Embryonic facial prominence (tissue), 1 donor: Measurements from ENCODE around the gene CLDN22.
"Not testable (repeated sequence)": the region's sequence is repeated elsewhere in the genome, so short reads cannot be mapped to it uniquely, and the experiment has no call there.

Experiments
- DNase-seq: peaks from one replicate; pipeline ENCODE4 v3.0.0-alpha.2; 2016; ENCODE audit errors: extremely low spot score

Gene CLDN22

DNA sequence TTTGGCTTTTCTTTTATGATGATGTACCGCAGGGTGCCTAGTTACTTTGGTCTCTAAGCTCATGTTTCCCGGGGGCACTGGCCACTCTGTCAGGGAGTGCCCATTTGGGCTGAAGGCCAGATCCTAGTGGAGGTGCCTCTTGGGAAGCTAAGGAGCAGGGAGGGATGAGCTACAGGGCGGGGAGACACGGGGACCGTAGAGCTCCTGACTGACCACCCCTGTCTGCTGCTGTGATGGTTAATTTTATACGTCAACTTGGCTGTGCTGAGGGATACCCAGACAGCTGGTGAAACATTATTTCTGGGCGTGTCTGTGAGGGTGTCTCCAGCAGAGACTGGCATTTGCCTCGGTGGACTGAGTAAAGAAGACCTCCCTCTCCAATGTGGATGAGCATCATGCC lies 27.1 kb upstream of the CLDN22 start:
- DNase-seq, result no peak

DNA sequence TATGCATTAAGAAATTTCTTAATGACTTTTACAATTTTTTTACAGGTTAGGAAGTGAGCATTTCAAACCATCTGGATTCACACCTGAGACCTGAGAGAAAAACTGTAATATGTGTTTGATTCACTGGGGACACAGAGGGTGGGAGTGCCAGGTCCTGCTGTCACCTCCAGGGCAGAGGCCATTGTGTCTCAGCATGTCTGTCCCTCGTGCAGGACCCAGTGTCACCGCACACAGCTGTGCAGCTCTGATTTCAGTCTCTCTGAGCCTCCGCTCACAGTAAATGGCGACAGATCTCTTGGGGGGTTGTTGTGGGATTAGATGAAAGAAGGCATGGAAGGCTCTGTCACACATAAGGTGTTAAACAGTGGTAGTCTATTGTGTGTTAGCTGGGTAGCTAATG lies 25.2 kb upstream of the CLDN22 start:
- DNase-seq, result no peak

DNA sequence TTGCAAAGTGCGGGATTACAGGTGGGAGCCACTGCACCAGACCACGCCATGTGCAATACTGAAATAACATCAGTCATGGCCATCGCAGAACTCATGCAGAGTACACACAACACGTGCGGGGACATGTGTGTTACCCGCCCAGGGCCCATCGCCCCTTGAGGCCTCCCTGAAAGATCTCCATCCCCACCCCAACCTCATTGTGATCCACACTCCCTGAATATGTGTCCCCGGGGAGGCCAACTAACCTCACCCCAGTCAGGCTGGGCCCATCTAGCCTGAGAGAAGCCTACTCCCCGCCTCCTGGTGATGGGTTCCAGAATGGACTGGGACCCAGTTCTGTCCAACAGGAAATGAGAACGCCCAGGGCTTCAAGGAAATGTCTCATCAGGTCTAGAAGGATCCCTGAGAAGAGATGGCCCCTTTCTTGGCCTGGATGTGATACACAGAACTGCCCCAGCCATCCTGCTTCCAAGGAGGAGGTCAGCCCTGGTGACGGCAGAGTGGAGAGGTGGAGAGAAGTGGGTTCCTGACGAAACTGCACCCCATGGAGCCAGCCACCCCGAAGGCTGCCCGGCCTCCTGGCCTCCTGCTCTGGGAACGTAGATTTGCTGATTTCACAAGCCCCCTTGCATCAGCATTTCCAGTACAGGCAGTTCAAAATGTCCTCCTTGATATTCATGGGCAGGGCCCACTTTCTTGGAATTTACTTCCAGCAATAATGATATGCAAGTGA lies 24.6 kb upstream of the CLDN22 start:
- DNase-seq, result no peak

DNA sequence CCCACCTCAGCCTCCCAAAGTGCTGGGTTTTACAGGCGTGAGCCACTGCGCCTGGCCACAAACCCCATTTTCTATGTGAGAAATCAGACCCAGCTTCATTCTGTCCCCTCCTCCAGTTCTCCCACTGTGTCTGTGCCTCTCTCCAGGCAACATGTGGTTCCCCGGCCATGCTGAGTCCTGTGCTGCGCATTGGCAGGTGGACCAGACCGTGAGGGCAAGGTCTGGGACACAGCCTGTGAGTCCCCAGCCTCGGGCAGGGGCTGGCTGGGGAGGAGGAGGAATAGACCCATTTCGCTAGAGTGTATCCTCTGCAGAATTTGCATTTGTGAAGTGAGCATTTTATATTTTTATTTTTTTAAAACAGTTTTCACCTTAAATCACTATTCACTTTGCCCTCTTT lies 23.7 kb upstream of the CLDN22 start:
- DNase-seq, result no peak

DNA sequence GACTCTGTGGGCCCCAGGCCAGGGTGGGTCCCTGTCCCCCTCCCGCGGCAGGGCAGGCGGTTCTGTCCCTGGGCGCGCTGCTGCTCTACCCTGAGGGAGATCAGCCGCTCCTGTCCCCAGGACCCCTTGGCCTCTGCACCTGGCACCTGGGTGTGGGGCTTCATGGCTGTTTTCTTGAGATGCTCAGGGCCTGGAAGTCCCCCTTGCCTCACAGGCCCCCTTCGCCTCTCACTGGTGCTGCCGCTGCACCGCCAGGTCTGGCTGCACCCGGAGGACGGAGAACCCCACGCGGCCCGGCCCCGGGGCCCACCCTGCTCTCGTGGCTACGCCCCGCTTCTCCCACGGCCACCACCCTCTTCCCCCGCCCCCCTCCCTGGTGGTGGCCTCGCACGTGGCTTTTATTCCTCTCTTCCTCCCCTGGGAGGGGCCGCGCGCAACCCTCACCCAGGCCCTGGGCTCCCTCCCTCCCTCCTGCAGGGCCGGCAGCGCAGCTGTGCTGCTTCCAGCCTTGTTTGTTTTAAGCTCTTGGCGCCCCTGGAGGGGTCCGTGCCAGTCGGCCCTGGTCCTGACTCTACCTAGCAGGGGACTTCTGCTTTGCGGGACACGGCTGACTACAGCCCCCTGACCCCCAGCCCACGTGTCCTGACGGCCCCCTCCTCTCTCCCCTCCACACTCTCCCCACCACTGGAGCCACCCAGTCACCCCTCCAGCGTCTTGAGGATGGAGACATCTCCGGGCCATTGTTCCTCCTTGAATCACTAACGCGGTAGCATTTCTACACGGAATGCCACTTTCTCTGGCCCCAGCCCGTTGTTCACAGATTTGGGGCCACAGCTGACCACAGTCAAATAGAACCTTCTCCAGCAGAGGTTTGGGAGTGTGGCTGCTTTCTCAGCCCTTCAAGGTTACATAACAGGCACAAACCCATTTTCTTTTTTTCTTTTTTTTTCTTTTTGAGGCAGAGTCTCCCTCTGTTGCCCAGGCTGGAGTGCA lies 22.8 kb upstream of the CLDN22 start:
- no peak for DNase-seq

DNA sequence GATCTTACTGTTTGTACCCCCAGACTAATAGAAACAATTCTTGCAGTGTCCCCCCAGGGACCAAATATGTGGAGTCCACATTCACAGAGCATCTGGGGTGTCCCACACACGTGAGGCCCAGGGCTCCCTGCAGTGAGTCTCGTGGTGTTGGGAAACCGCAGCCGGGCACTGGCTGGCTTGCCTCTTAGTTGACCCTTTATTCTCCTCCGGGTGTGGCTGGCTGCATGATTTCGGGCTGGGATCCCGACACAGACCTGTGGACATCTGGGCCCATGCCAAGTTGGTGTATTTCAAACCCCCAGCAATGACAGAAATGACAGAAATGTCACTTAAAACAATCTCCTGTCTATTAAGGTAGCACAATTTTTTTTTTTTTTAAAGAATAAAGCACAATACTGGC lies 17.8 kb upstream of the CLDN22 start:
- no peak for DNase-seq

DNA sequence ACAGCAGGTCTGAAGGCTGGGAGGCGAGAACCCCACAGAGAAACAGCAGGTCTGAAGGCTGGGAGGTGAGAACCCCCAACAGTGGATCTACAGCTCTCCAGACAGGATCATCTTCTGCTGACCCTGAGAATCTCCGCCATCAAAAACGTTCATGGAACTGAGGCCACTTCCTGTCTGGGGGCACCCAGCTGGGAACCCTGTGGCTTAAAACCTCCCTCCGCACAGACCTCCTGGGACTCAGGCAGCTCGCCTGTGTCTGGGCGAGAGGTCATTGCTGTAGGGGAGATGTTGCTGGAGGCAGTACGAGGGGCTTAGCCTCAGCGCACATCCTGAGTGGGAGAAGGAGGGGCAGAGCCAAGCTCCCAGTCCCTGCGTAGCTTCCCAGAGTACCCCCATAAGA lies 17.3 kb upstream of the CLDN22 start:
- no peak for DNase-seq

DNA sequence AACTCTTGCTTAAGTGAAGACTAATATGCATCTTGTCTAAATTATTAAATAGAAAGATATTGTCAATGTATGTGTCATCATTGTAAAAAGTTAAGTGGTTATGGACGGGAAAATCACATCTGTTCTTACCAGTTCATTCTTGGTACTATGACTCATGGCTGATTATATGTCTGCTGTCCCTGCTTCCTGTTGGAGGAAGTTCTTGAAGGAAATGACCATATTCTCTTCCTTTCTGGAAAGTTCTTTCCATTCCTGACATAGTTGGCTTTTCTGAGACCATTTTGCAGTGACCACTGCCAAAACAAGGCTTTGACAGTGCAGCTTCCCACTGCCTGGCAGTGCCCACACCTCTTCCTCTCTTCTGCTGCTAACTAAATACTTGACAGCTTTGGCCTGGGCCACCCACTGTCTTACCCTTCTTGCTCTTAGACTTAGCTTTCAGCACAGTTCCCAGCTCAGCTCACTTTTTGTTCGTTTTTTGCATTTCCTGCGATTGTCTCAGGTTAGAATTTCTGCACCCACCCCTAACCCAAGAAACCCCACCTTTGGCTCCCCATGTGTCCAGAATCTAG lies 15.4 kb upstream of the CLDN22 start:
- DNase-seq, result no peak

DNA sequence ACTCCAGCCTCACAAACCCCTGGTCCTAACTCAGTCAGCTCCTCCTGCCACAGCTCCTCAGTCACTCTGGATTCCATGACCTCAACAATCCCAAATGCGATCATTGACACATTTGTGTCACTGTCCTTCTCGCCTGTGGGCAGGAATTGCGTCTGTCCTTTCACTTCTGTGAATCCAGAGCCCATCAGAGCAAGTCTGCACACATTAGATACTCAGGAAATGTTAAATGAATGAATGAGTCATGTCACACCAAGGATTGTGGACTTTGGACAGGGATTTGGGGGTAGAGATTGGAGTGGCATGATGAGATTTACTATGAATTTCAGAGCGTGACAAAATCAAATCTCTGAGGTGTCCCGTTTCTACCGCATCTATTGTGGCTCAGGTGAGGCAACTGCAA lies 13.9 kb upstream of the CLDN22 start:
- no peak for DNase-seq

DNA sequence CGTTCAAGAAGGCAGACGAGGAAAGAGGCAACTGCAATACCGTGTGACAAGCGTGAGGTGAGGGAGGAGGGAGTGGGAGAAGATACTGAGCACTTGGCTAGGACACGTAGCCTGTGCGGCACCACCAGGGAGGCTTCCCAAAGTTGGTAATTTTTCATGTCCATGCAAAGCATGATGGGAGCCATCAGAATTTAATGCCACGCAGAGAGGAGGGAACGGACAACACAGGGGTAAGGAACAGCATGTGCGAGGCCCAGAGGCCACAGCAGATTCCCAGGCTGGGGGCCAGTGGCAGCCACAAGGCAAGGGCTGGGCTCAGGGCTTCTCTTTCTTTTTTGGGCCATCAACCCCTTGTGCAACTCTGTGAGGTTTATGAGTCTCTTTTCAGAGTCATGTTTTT lies 13.1 kb upstream of the CLDN22 start:
- DNase-seq, result no peak

DNA sequence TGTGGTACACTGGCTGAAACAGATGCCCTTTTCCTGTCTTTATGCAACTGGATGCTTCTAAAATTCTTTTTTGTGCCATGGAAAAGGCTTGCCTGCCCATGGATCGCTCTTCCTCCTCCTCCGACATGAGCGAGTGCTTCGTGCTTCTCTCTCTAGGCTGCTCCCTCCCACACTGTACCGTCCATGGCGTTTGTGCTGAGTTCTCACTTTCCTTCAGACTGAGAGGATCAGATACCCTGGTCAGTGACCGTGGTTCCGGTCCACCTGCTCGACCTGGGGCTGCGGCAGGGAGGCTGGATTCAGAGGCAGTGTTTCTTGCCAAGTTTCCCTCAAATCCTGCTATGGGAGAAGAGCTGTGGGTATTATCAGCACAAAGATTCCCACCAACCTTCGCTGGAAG lies 12.4 kb upstream of the CLDN22 start:
- DNase-seq, result no peak

DNA sequence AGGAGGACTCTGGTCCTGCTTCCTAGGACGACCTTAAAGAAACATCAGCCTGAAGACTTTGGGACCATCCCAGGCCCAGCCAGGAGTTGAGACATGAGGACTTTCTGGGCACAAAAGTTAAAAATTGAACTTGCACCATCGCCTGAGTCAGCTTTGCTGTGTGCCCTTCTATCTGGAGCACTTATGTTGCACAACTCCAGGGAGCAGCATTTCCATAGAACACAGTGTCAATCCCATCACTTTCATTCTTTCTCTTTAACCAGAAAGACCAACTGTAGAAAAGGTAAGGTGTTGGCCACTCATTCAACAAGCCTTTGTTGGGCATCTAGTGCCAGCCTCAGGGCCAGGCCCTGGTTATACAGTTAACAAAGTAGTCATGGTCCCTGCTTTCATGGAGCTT lies 10.8 kb upstream of the CLDN22 start:
- no peak for DNase-seq

DNA sequence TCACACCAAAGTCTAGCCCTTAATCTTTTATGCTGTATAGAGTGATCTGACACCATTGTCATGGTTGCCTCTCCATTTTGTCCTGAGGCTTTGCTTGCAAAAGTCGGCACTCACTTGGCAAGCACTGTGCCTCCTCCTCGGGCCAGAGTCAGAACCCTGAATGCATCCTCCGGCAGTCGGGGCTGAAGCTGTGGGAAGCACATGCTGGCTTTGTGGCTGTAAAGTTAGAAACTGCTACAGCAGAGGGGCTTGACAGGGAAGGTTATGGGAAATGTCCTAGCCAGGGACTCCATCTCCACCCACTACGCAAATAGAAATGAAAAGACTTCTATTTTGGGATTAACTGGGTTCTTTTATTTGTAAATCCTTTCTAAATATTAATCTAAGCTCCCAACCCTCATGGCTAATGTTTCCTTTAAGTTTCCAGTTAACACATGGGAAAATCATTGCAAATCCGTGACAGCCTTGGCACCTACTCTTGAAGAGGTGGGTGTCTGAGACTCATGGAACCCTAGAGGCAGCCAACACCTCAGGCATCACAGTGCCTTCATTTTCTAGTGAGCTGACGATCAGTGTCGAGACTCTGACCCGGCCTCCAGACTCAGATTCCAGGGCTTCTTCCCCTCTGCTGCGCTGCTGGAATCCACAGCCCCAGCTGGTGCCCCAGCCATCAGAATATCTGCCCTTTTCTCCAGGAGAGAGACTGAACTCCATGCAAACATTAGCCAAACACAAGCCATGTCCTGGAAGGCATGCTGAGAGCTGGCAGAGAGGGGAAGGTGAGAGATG lies 10.1 kb upstream of the CLDN22 start:
- DNase-seq, result no peak

DNA sequence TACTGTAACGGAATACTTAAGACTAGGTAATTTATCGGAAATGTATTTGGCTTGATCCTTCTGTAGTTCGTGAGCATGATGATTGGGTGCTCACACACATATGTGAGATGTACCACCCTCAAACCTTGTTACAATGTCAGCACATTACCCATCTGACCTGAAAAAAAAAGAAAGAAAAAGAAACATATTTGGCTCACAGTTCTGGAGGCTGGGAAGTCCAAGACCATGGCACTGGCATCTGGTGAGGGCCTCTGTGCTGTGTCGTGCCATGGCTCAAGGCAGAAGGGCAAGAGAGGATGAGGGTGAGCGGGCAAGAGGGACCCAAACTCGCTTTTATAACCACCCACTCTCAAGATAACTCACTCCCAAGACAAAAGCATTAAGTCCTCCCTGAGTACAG lies 9.2 kb upstream of the CLDN22 start:
- no peak for DNase-seq

DNA sequence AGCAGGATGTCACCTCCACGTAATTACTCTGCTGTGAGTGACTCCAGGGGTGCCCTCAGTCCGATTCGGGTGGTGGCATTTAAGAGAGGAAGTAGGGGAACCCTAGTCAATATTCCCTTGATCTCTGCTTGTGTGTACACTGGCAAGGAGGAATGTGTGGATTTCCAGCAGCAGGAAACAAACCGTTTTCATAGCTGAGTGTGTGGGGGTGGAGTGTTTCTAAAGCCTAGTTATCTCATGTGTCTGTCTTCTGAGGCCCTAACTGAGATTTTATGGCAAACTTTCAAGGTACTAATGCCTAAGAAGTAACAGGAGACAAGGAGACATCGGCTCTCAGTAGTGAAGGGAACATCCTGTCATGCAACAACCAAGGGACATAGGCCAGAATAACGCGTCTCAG lies 8.8 kb upstream of the CLDN22 start:
- DNase-seq, result no peak

DNA sequence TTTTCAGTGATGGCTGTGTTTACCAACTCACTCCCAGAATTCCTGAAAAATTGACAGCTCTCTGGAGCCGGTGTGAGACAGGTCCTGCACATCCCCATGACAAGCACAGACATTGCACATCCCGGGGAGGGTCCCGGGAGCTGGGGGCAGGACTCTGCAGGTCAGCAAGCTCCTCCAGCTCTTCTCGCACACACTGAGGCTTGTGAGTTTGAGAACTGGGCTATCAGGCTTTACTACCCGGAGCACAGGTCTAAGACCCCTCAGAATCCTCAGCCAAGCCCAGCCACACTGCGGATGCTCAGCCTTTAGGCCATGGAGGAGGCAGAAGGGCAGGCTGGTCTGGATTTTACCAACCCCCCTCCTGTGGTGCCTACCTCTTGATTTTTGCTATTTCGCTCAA lies 7.8 kb upstream of the CLDN22 start:
- no peak for DNase-seq

DNA sequence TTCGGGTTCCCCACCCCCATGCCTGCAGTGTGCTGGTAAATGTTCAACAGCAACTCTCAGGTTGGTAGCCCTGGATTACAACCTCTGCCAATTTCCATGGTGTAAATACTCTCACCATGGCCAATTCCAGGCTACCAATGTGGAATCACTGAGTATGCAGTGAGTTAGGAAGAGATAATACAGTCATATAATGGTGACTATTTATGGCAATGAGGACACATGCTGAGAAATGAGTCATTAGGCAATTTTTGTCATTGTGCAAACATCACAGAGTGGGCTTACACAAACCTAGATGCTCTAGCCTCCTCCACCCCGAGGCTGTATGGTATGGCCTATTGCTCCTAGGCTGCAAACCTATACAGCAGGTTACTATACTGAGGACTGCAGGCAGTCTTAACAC lies 6.8 kb upstream of the CLDN22 start:
- no peak for DNase-seq

DNA sequence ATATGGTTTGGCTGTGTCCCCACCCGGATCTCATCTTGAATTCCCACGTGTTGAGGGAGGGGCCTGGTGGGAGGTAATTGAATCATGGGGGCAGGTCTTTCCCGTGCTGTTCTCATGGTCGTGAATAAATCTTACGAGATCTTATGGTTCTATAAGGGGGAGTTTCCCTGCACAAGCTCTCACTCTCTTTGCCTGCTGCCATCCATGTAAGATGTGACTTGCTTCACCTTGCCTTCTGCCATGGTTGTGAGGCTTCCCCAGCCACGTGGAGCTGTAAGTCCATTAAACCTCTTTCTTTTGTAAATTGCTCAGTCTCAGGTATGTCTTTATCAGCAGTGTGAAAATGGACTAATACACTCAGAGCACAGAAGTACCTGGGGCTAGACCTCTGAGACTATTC lies 6.3 kb upstream of the CLDN22 start:
- DNase-seq, result not testable (repeated sequence)

DNA sequence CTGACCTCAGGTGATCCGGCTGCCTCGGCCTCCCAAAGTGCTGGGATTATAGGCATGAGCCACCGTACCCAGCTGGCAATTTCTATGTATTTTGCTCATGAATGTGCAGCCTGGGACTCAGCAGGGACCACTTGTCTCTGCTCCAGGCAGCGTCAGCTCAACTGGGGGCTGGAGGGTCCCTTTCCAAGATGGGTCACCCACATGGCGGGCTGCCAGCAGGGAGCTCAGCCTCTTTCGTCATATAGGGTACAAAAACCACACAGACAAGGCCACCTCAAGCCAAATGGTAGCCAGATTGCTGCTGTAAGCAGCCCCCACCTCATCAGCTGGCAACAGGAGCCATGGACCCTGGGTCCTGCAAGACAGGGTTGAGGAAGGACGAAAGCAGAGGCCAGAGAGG lies 4.5 kb upstream of the CLDN22 start:
- DNase-seq, result no peak

DNA sequence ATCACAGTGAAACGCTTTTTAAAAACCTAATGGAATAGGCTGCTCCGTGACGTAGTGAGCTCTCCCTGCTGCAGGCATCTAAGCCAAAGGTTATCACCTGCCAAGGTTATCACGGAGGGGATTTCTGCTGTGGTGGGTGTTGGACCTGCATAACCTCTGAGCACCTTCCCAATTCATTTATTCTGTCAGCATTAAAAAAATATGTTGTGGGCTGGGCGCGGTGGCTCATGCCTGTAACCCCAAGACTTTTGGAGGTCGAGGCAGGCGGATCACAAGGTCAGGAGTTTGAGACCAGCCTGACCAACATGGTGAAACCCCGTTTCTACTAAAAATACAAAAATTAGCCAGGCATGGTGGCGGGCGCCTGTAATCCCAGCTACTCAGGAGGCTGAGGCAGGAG lies 4.0 kb upstream of the CLDN22 start:
- not testable (repeated sequence) for DNase-seq

DNA sequence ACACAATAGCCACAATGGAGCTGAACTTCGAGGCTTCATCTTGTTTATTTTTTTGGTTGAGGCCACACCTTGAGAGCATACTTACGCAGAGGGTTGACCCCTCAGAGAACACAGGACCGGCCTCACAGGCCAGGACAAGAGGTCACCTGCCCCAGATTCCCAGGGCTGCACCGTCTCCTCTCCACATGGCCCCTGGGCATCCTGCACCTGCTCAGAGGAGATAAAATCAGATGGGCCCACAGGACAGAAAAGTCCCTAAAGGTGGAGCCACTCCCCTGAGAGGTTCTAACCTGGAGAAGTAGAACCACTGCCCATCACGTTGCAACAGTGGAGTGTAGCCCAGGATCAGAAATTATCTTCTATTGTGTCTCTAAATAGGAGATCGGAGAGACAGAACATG lies 3.2 kb upstream of the CLDN22 start:
- DNase-seq, result no peak

DNA sequence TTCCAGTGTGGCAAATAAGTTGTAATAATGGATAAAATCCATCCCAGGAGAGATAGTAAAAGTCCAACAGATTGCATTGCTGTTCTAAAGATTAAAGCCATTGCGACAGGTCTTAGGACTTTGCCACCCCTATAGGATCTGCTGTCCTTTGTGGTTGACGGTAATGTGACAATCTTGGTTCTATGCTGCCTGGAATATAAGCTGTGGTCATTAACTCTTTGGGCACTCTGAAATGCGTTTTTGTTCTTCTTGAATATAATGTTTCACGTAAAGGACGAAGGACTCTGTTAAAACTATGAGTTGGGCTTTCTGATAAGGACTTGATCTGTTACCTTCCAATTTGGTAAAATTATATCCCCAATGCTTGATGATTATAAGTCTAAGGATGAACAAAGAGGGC lies 2.2 kb upstream of the CLDN22 start, which contains the start of gene CLDN24:
Gene CLDN24, minus strand, starts transcription at position 101 of the 400 bp plus-strand sequence. Its CDS starts 0 bp downstream, at position 101.
- DNase-seq, result no peak
